Activated CD8-positive, alpha-beta T cell treated with anti-CD3 and anti-CD28 coated beads for 36 hours (primary cell): ENCODE results near the gene ADGRD2. TPM values are rescaled to one million over a fixed set of nuclear protein-coding genes. Genes with fewer than 3 reads are reported as not detected.

Source experiments
- ATAC-seq: fragments of 200-7000 bp; cut with Tn5 transposase; one replicate; pipeline ENCODE4 v1.10.0; 2021; ENCODE audit warnings: mild to moderate bottlenecking, moderate library complexity
- CTCF ChIA-PET: fragments of 350-600 bp; sonication (Branson Sonifier 250); formaldehyde crosslinking; loops from one replicate; lab custom pipeline; 2021; ENCODE audit warnings: antibody characterized with exemption; lab: Charles Lee
- POLR2A ChIA-PET: fragments of 350-600 bp; sonication (Branson Sonifier 250); formaldehyde crosslinking; loops from one replicate; lab custom pipeline; 2021; ENCODE audit warnings: antibody characterized with exemption; lab: Charles Lee
- DNase-seq: peaks from one replicate; pipeline ENCODE4 v3.0.0-alpha.2; 2020
- H3K27ac Mint-ChIP-seq: one replicate; pipeline ENCODE4 v1.8.0; 2021; ENCODE audit warnings: mild to moderate bottlenecking, mixed read lengths
- H3K27me3 Mint-ChIP-seq: one replicate; pipeline ENCODE4 v1.8.0; 2021; ENCODE audit warnings: mixed read lengths
- H3K36me3 Mint-ChIP-seq: one replicate; pipeline ENCODE4 v1.8.0; 2021; ENCODE audit warnings: low read depth, mixed read lengths
- H3K4me1 Mint-ChIP-seq: one replicate; pipeline ENCODE4 v1.8.0; 2021; ENCODE audit warnings: low read depth, mixed read lengths
- H3K4me3 Mint-ChIP-seq: one replicate; pipeline ENCODE4 v1.8.0; 2021; ENCODE audit warnings: mild to moderate bottlenecking, moderate library complexity, mixed read lengths
- H3K9me3 Mint-ChIP-seq: one replicate; pipeline ENCODE4 v1.8.0; 2021; ENCODE audit warnings: mixed read lengths
- intact Hi-C: fragments of 100-400 bp; cut with micrococcal nuclease; formaldehyde crosslinking; loops from one replicate; pipeline ENCODE4 v1.10.0; 2022
- total RNA-seq, 2 experiments: library from RNA; stranded (reverse); gene quantifications; one replicate each; pipeline ENCODE4 v1.2.3, GENCODE V29; 2021
- TF ChIP-seq, protein P1 (sequence below): fragments of 200-600 bp; IDR thresholded peaks from one replicate; pipeline ENCODE4 v1.8.0; 2022; ENCODE audit warnings: antibody characterized with exemption, mild to moderate bottlenecking

The ADGRD2 gene
- total RNA-seq, 2 experiments from 2014 or later: not detected

GRCh38 chr9:124462739-124463138 lies 12.5 kb downstream of the ADGRD2 start:
- Mint-ChIP-seq H3K4me3 (no peak overlapping the region), H3K9me3 (no peaks in the 10 kb centered on the region), H3K36me3 (no peaks in the 10 kb centered on the region), H3K27me3 (peaks cover 6% of the 10 kb centered on the region), H3K27ac (no peak overlapping the region), H3K4me1 (no peaks in the 10 kb centered on the region)
- CTCF ChIA-PET: interaction anchor here (1.1 kb wide), 1 partner anchor 336 kb away, joined by 3 read pairs; no protein-coding TSS in a partner anchor
- DNase-seq (no peak), ATAC-seq (no peak)
- POLR2A ChIA-PET: no interaction called here
- intact Hi-C loops: no loop called here
- TF ChIP-seq, protein P1, sequence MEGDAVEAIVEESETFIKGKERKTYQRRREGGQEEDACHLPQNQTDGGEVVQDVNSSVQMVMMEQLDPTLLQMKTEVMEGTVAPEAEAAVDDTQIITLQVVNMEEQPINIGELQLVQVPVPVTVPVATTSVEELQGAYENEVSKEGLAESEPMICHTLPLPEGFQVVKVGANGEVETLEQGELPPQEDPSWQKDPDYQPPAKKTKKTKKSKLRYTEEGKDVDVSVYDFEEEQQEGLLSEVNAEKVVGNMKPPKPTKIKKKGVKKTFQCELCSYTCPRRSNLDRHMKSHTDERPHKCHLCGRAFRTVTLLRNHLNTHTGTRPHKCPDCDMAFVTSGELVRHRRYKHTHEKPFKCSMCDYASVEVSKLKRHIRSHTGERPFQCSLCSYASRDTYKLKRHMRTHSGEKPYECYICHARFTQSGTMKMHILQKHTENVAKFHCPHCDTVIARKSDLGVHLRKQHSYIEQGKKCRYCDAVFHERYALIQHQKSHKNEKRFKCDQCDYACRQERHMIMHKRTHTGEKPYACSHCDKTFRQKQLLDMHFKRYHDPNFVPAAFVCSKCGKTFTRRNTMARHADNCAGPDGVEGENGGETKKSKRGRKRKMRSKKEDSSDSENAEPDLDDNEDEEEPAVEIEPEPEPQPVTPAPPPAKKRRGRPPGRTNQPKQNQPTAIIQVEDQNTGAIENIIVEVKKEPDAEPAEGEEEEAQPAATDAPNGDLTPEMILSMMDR: no peak

DNA sequence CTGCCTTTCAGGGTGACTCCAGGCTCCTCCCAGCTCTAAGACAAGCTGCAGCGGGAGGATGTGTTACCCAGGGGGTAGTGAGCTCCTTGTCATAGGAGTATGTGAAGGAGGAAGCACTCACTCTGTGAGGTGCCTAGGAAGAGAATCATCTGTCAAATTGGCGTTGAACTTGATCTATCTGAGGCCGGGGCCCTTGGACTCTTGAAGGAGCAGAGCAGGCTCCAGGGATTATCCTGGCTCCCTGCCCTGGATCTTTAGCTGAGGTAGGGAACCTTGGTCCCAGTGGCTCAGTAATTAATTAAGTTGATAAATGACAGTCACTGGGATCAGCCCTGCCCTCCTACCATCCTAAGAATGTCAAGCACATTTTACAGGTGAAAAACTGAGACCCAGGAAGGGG lies 15.5 kb downstream of the ADGRD2 start:
- intact Hi-C loops: no loop called here
- DNase-seq (no peak), ATAC-seq (no peak)
- Mint-ChIP-seq H3K4me3 (no peak overlapping the region), H3K27me3 (peaks cover 6% of the 10 kb centered on the region), H3K9me3 (no peaks in the 10 kb centered on the region), H3K4me1 (no peaks in the 10 kb centered on the region), H3K36me3 (no peaks in the 10 kb centered on the region), H3K27ac (no peak overlapping the region)
- CTCF ChIA-PET: interaction anchor here (1.0 kb wide), 1 partner anchor 9 kb away, joined by 3 read pairs; no protein-coding TSS in a partner anchor
- POLR2A ChIA-PET: no interaction called here
- TF ChIP-seq, protein P1: no peak

- Mint-ChIP-seq H3K36me3 (no peaks in the 10 kb centered on the region), H3K27me3 (peaks cover 6% of the 10 kb centered on the region), H3K9me3 (no peaks in the 10 kb centered on the region), H3K4me1 (no peaks in the 10 kb centered on the region), H3K4me3 (no peak overlapping the region), H3K27ac (no peak overlapping the region)
- intact Hi-C loops: no loop called here
- ChIA-PET POLR2A (no interaction called here), CTCF (no interaction called here)
- no peak for DNase-seq
- no peak for ATAC-seq
- TF ChIP-seq, protein P1: no peak
Measured at GRCh38 chr9:124467410-124468060, 17.3 kb downstream of the ADGRD2 start.

DNA sequence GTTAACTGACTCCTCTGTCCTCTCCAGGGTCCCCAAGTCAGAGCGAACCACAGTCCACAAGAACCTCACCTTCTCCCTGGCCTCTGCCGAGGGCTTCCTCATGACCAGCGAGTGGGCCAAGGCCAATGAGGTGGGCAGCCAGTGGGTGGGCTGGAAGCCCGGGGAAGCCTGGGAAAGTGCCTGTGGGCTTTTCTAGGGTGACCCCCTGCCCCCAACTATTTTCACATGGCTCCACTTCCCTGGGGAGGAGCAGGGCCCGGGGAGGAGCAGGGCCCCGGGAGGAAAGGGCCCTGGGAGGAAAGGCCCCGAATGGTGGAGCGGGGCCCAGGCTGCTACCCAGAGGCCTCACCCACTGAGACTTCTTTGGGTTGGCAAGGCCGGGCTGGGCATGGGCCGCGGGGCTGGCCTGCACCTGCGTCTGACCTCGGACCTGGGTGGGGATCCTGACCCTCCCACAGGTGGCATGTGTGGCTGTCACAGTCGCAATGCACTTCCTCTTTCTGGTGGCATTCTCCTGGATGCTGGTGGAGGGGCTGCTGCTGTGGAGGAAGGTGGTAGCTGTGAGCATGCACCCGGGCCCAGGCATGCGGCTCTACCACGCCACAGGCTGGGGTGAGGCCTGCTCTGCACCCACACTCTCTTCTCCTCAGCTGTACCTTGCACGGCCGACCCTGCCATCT lies 17.9 kb downstream of the ADGRD2 start:
- TF ChIP-seq, protein P1: no peak
- H3K9me3 Mint-ChIP-seq: no peaks in the 10 kb centered on the region
- no peaks in the 10 kb centered on the region for H3K4me1 Mint-ChIP-seq
- no peak for DNase-seq
- no peaks in the 10 kb centered on the region for H3K36me3 Mint-ChIP-seq
- no peak overlapping the region for H3K4me3 Mint-ChIP-seq
- H3K27ac Mint-ChIP-seq: no peak overlapping the region
- ChIA-PET CTCF (no interaction called here), POLR2A (interaction anchor here (0.6 kb wide), 1 partner anchor 93 kb away, joined by 3 read pairs; no protein-coding TSS in a partner anchor)
- no peak for ATAC-seq
- H3K27me3 Mint-ChIP-seq: peaks cover 6% of the 10 kb centered on the region
- intact Hi-C loops: no loop called here
